WERI-Rb-1 (cell line): ENCODE results near the gene FLOT1.

Source experiments
- DNase-seq: peaks from one replicate; pipeline ENCODE4 v3.0.0-alpha.2; 2020
- H3K27ac ChIP-seq: fragments of 250-450 bp; sonication (Bioruptor Pico); 2 replicates; pipeline ENCODE4 v1.5.1; 2020; ENCODE audit warnings: mild to moderate bottlenecking, moderate library complexity
- H3K27me3 ChIP-seq: fragments of 250-450 bp; sonication (Bioruptor Pico); 2 replicates; pipeline ENCODE4 v1.5.1; 2021; ENCODE audit warnings: mild to moderate bottlenecking, low read depth, moderate library complexity; ENCODE audit not compliant: insufficient read depth, severe bottlenecking
- H3K36me3 ChIP-seq: fragments of 250-450 bp; sonication (Bioruptor Pico); 2 replicates; pipeline ENCODE4 v1.5.1; 2020; ENCODE audit warnings: mild to moderate bottlenecking, moderate library complexity
- H3K4me3 ChIP-seq: 2 replicates; pipeline ENCODE4 v1.5.1; 2011; ENCODE audit warnings: low read depth, mild to moderate bottlenecking, control low read depth, low read length
- H3K9me3 ChIP-seq: fragments of 250-450 bp; sonication (Bioruptor Pico); 2 replicates; pipeline ENCODE4 v1.5.1; 2021; ENCODE audit warnings: mild to moderate bottlenecking, moderate library complexity; ENCODE audit not compliant: severe bottlenecking
- TF ChIP-seq, protein P1 (sequence below): IDR thresholded peaks from 2 replicates; pipeline ENCODE4 v1.5.1; 2011; ENCODE audit warnings: low read depth, mild to moderate bottlenecking, control low read depth, inconsistent platforms, low read length

Gene FLOT1

DNA sequence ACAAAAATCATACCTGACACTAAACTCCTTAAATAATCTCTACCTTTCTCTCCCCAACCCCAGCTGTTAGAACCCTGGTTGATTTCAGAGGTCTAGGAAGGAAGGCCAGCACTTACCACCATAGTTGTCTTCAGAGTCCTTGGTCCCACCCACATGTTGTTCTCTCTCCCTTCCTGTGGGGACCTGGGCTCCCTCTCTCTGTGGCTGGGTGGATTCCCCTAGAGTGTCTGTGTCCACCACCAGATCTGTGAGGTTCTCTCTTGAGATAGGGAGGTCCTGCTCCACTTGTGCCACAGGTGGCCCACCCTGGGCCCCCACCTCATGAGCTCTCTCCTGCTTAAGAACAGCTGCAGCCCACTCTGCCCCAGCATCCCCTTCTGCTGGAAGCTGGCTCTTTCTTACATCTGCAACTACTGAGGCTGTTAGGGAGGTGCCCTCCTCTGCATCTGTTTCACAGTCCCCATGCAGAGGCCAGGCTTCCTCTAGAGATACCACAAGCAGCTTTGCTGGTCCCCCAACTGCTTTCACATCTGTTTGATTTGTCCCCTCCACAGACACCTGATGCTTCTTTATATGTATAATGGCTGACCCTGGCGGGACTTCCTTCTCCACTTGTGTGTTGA lies 30.6 kb downstream of the FLOT1 start:
- TF ChIP-seq, protein P1, sequence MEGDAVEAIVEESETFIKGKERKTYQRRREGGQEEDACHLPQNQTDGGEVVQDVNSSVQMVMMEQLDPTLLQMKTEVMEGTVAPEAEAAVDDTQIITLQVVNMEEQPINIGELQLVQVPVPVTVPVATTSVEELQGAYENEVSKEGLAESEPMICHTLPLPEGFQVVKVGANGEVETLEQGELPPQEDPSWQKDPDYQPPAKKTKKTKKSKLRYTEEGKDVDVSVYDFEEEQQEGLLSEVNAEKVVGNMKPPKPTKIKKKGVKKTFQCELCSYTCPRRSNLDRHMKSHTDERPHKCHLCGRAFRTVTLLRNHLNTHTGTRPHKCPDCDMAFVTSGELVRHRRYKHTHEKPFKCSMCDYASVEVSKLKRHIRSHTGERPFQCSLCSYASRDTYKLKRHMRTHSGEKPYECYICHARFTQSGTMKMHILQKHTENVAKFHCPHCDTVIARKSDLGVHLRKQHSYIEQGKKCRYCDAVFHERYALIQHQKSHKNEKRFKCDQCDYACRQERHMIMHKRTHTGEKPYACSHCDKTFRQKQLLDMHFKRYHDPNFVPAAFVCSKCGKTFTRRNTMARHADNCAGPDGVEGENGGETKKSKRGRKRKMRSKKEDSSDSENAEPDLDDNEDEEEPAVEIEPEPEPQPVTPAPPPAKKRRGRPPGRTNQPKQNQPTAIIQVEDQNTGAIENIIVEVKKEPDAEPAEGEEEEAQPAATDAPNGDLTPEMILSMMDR = no peak
- peaks cover under 1% of the 10 kb centered on the region for H3K9me3 ChIP-seq
- H3K27me3 ChIP-seq = no peaks in the 10 kb centered on the region
- DNase-seq = no peak
- peaks cover 7% of the 10 kb centered on the region for H3K36me3 ChIP-seq
- H3K27ac ChIP-seq = no peak overlapping the region
- no peak overlapping the region for H3K4me3 ChIP-seq

DNA sequence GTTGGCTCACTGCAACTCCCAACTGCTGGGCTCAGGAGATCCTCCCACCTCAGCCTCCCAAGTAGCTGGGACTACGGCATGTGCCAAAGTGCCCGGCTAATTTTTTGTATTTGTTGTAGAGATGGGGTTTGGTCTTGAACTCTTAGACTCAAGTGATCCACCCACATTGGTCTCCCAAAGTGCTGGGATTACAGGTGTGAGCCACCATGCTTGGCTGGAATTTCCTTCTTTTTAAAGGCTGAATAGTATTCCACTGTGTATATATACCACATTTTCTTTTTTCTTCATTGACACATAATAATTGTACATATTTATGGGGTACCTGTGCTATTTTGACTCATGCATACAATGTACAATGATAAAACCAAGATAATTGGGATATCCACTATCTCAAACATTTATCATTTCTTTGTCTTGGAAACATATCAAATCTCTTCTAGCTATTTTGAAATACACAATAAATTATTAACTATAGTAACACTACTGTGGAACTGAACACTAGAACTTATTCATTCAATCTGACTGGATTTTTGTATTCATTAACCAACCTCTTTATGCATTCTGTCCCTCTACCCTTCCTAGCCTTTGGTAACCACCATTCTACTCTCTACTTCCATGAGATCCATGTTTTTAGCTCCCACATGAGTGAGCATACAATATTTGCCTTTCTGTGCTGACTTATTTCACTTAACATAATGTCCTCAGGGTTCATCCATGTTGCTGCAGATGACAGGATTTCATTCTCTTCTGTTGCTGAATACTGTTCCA lies 33.2 kb downstream of the FLOT1 start:
- Histone ChIP-seq H3K27me3 (no peaks in the 10 kb centered on the region), H3K27ac (no peak overlapping the region), H3K9me3 (no peaks in the 10 kb centered on the region), H3K36me3 (peaks cover 7% of the 10 kb centered on the region), H3K4me3 (no peak overlapping the region)
- TF ChIP-seq, protein P1 = no peak
- DNase-seq = no peak

DNA sequence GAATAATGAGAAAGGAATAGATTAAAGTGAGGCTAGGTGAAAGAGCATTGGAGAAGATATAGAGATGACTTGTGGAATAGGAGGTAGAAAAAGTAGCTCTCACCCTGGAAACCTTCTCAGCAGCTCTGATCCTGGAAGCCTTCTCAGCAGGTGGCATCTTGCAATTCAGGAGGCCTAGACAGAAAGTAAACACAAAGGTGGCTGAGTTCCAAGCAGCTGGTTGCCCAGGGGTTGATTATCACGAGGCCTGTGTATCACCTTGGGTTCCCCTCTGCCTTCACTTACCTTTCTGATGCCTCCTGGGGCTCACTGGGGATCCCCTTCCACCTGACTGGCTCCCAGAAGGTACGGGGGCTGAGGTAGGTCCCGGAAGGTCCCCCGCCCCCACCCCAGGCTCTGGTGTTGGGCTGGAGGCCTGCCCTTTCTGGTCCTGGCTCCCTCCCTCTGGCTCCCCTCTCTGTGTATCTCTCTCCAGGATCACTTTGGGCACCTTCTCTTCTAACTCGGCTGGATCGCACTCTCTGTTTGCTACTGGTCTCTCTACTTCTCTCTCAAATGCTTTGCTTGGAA lies 35.1 kb downstream of the FLOT1 start:
- no peak overlapping the region for H3K27ac ChIP-seq
- no peaks in the 10 kb centered on the region for H3K27me3 ChIP-seq
- DNase-seq = no peak
- H3K36me3 ChIP-seq = peaks cover 7% of the 10 kb centered on the region
- no peaks in the 10 kb centered on the region for H3K9me3 ChIP-seq
- TF ChIP-seq, protein P1 = no peak
- no peak overlapping the region for H3K4me3 ChIP-seq

DNA sequence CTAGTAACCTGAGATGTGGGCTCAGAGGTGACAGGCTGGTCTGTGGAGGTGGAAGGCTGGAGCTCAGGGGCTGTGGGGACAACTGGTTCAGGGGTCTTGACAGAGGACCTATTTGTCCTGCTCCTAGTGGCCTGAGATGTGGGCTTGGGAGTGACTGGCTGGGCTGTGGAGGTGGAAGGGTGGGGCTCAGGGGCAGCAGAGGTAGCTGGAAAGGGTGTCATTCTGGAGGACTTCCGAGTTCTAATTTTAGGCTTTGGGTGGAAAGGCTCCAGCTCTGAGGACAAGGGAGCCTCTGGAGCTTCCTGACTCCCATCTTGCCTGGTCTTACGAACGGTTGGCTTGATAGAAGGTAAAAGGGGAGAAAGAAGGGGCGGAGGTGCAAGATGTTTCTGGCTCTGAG lies 36.9 kb downstream of the FLOT1 start:
- no peaks in the 10 kb centered on the region for H3K27me3 ChIP-seq
- no peak overlapping the region for H3K27ac ChIP-seq
- no peak overlapping the region for H3K4me3 ChIP-seq
- no peak for DNase-seq
- no peaks in the 10 kb centered on the region for H3K9me3 ChIP-seq
- TF ChIP-seq, protein P1 = no peak
- H3K36me3 ChIP-seq = peaks cover 4% of the 10 kb centered on the region

DNA sequence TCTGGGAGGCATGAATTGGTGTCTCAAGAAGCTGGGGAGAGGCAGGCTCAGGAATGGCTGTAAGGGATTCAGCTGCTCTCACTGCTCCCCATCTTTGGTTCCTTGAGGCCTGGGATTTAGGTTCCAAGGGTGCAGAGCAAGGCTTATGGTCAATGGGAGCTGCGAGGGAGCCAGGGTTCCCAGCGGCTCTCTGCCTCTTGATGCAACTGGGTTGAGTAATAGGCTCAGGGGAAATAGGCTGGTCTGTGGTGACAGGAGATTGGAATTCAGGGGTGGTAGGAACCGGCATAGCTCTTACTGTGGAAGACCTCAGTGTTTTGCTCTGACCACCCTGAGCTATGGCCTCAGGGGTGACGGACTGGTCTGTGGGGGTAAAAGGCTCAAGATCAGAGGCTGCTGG lies 38.7 kb downstream of the FLOT1 start:
- H3K4me3 ChIP-seq = no peak overlapping the region
- TF ChIP-seq, protein P1 = no peak
- H3K36me3 ChIP-seq = no peaks in the 10 kb centered on the region; the same call in none of the 2 replicates
- H3K27ac ChIP-seq = no peak overlapping the region
- no peaks in the 10 kb centered on the region for H3K9me3 ChIP-seq
- no peak for DNase-seq
- no peaks in the 10 kb centered on the region for H3K27me3 ChIP-seq
